B cell (primary cell): Measurements from ENCODE around the gene RNF152.

Experiments
- EZH2 ChIP-seq: IDR thresholded peaks from 2 replicates; pipeline ENCODE4 v1.6.1; 2012; ENCODE audit warnings: borderline replicate concordance, low read depth, mild to moderate bottlenecking, moderate library complexity, low read length; ENCODE audit not compliant: insufficient read depth, poor library complexity, severe bottlenecking
- TF ChIP-seq, protein P1 (sequence below): fragments of 200-600 bp; IDR thresholded peaks from one replicate; pipeline ENCODE4 v1.8.0; 2022; ENCODE audit warnings: antibody characterized with exemption, mild to moderate bottlenecking

DNA sequence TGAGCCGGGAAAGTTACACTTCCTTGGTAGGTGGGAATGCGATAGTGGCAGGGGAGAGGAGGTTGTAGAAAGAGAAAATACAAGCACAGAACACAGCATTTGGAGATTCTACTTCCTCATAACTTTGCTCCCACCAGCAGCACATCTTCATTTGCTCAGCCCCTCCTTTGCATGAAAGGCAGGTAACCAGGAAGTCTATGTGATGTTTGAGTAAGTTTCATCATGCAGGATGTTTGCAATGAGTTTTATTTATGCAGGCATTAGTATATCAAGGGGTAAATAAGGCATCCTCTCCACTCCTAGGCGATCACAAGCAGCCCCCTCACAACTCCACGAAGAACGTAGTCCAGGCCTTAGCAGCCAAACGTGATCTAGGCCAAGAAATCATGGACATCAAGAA, 5.0 kb downstream of the RNF152 start:
- TF ChIP-seq, protein P1, sequence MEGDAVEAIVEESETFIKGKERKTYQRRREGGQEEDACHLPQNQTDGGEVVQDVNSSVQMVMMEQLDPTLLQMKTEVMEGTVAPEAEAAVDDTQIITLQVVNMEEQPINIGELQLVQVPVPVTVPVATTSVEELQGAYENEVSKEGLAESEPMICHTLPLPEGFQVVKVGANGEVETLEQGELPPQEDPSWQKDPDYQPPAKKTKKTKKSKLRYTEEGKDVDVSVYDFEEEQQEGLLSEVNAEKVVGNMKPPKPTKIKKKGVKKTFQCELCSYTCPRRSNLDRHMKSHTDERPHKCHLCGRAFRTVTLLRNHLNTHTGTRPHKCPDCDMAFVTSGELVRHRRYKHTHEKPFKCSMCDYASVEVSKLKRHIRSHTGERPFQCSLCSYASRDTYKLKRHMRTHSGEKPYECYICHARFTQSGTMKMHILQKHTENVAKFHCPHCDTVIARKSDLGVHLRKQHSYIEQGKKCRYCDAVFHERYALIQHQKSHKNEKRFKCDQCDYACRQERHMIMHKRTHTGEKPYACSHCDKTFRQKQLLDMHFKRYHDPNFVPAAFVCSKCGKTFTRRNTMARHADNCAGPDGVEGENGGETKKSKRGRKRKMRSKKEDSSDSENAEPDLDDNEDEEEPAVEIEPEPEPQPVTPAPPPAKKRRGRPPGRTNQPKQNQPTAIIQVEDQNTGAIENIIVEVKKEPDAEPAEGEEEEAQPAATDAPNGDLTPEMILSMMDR = no peak
- TF ChIP-seq EZH2 = no peak
